Activated CD4-positive, CD25-positive, alpha-beta regulatory T cell treated with anti-CD3 and anti-CD28 coated beads, Interleukin-2, amount 50 U/mL, for 24 hours (primary cell): ENCODE measurements around the gene SPATA21.
"Not testable (repeated sequence)": the region's sequence is repeated elsewhere in the genome, so short reads cannot be mapped to it uniquely, and the experiment has no call there.

ENCODE experiments used
- ATAC-seq, 2 donors: fragments of 150-1000 bp; cut with Tn5 transposase; one replicate each; pipeline ENCODE4 v1.10.0; 2021; ENCODE audit warnings: mild to moderate bottlenecking in 1 of 2, moderate library complexity in 1 of 2

SPATA21 gene

GRCh38 chr1:16436946-16437474 is at the start of gene SPATA21:
SPATA21 (minus strand) TSS chr1:16437424; CDS start chr1:16431371, 6,053 bp downstream.
- ATAC-seq = no peak

- ATAC-seq = not testable (repeated sequence)
Measured at GRCh38 chr1:16487011-16487410, 49.8 kb upstream of the SPATA21 start.

- ATAC-seq = not testable (repeated sequence)
Measured at GRCh38 chr1:16486316-16486715, 49.1 kb upstream of the SPATA21 start.

- no peak for ATAC-seq
Measured at GRCh38 chr1:16484931-16485330, 47.7 kb upstream of the SPATA21 start.

GRCh38 chr1:16484501-16484835 is 47.2 kb upstream of the SPATA21 start:
- ATAC-seq = no peak

- ATAC-seq = not testable (repeated sequence)
Measured at GRCh38 chr1:16483639-16484500, 46.6 kb upstream of the SPATA21 start.

GRCh38 chr1:16483146-16483545 is 45.9 kb upstream of the SPATA21 start:
- ATAC-seq = not testable (repeated sequence)

GRCh38 chr1:16478091-16478490 is 40.9 kb upstream of the SPATA21 start:
- no peak for ATAC-seq

- not testable (repeated sequence) for ATAC-seq
Measured at GRCh38 chr1:16475771-16476770, 38.8 kb upstream of the SPATA21 start.

- ATAC-seq = not testable (repeated sequence)
Measured at GRCh38 chr1:16474891-16475290, 37.7 kb upstream of the SPATA21 start.

- no peak for ATAC-seq
Measured at GRCh38 chr1:16474166-16474800, 37.1 kb upstream of the SPATA21 start.

- ATAC-seq = no peak
Measured at GRCh38 chr1:16468558-16468957, 31.3 kb upstream of the SPATA21 start.

- no peak for ATAC-seq
Measured at GRCh38 chr1:16464917-16465625, 27.8 kb upstream of the SPATA21 start.

- no peak for ATAC-seq
Measured at GRCh38 chr1:16462773-16463330, 25.6 kb upstream of the SPATA21 start.

- no peak for ATAC-seq
Measured at GRCh38 chr1:16461681-16462080, 24.5 kb upstream of the SPATA21 start.

- ATAC-seq = no peak
Measured at GRCh38 chr1:16459352-16459925, 22.2 kb upstream of the SPATA21 start.

GRCh38 chr1:16458831-16459230 is 21.6 kb upstream of the SPATA21 start:
- no peak for ATAC-seq

GRCh38 chr1:16456151-16456550 is 18.9 kb upstream of the SPATA21 start:
- ATAC-seq = not testable (repeated sequence)

- ATAC-seq = not testable (repeated sequence)
Measured at GRCh38 chr1:16454909-16455308, 17.7 kb upstream of the SPATA21 start.

- ATAC-seq = peak in 1 of 2 donors; percentile 48
Measured at GRCh38 chr1:16451841-16452528, 14.8 kb upstream of the SPATA21 start.
